ENCODE measurements around the gene TCEA2. TPM values are rescaled to one million over a fixed set of nuclear protein-coding genes. Genes with fewer than 3 reads are reported as not detected.
A peak's percentile ranks its signal among the peaks of the same experiment; 100 is the strongest.

The TCEA2 gene
- total and polyA plus RNA-seq, 9 of the 15 experiments (the other 6 are each of a cell fraction or from before 2014, with no cell fraction given), result 1.4 to 28.7 (median 5.4) TPM

DNA sequence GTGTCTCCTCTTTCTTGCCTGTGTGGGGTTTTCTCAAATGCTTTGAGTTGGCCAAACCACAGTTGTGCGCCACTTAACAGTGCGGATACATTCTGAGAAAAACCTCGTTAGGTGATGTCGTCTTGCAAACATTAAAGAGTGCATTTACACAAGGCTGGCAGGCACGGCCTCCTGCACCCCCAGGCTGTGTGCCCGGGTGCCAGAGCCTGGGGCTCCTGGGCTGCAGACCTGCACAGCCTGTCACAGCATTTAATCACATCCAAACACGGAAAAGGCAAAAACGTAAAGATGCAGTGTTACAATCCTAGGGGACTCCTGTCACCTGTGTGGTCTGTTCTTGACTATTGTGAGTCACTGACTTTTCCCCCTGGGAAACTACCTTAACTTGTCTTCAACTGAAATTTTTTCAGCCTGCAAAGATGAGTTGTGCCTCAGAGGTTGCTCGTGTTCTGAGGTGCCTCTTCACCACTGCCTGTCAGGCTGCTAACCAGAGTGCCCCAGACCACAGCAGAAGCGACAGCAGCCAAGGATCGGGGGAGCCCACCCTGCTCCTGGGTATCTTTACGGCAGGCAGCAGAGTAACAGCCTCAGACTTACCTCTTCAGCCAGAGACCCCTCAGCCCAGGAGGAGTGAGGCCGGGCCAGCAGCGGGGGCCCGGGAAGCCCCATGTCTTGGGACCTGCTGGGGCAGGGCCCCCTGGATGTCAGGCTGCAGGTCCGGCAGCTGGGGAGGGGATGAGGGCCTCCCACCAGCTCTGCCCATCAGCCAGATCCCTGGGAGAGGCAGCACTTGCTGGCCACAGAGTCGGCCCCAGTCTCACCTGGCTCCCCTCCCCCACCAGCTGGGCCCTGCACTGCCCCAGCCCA, 27.7 kb upstream of the TCEA2 start:
- Histone ChIP-seq H2AFZ (ENCODE audit: low read depth, low read length) (no peak overlapping the region), H3K4me3 (no peak overlapping the region), H4K20me1 (replicated peaks; ENCODE audit: control insufficient read depth, insufficient read depth, low read length) (no peaks in the 10 kb centered on the region), H3K36me3 (ENCODE audit: control insufficient read depth, insufficient read depth, low read length) (peaks cover 45% of the 10 kb centered on the region; the same call in 2 of the 3 replicates), H3K4me1 (replicated peaks in 1 of 2; ENCODE audit: control insufficient read depth in 2 of 2, insufficient read depth in 2 of 2, low read length in 2 of 2) (peaks cover 25 to 65% of the 10 kb centered on the region in 2 experiments), H3K4me2 (ENCODE audit: insufficient read depth, low read length) (no peak overlapping the region), H3K27ac (ENCODE audit: extremely low read depth, low read depth, low read length) (no peak overlapping the region), H3K9me1 (ENCODE audit: control insufficient read depth, insufficient read depth, low read length) (peaks cover 3% of the 10 kb centered on the region), H3K9me3 (replicated peaks; ENCODE audit: control insufficient read depth, insufficient read depth, low read depth, low read length) (no peaks in the 10 kb centered on the region), H3K27me3 (ENCODE audit: control insufficient read depth in 2 of 2, insufficient read depth in 2 of 2, low read length in 2 of 2) (no peaks in the 10 kb centered on the region), H3K79me2 (ENCODE audit: control insufficient read depth, insufficient read depth, low read length) (no peaks in the 10 kb centered on the region), H3K9ac (ENCODE audit: insufficient read depth in 1 of 2, low read depth in 2 of 2, low read length in 2 of 2) (peak overlapping the region in 1 of 2 experiments; percentile 87; a peak in 2 of 4 replicates)
- ATAC-seq (no peak), FAIRE-seq (peak; percentile 32), DNase-seq (ENCODE audit: extremely low read depth in 1 of 4, low spot score in 3 of 4) (no peak)
- WGBS (ENCODE audit: insufficient coverage, low coverage, missing lambda C conversion rate), result 83% methylated on average over 11 of the region's 17 CpGs
- TF ChIP-seq NFIX (CRISPR knock-in tag; IDR thresholded peaks at IDR 0.05; ENCODE audit: low read depth) (no peak), COPS2 (conservative IDR thresholded peaks at IDR 0.05) (no peak), MTA3 (IDR thresholded peaks at IDR 0.05; ENCODE audit: borderline replicate concordance) (no peak), ZNF212 (CRISPR knock-in tag; IDR thresholded peaks at IDR 0.05) (no peak)
- TF ChIP-seq, protein P1, sequence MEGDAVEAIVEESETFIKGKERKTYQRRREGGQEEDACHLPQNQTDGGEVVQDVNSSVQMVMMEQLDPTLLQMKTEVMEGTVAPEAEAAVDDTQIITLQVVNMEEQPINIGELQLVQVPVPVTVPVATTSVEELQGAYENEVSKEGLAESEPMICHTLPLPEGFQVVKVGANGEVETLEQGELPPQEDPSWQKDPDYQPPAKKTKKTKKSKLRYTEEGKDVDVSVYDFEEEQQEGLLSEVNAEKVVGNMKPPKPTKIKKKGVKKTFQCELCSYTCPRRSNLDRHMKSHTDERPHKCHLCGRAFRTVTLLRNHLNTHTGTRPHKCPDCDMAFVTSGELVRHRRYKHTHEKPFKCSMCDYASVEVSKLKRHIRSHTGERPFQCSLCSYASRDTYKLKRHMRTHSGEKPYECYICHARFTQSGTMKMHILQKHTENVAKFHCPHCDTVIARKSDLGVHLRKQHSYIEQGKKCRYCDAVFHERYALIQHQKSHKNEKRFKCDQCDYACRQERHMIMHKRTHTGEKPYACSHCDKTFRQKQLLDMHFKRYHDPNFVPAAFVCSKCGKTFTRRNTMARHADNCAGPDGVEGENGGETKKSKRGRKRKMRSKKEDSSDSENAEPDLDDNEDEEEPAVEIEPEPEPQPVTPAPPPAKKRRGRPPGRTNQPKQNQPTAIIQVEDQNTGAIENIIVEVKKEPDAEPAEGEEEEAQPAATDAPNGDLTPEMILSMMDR (IDR thresholded peaks at IDR 0.05 in 2 of 3, conservative IDR thresholded peaks at IDR 0.05 in 1 of 3; ENCODE audit: insufficient read depth in 2 of 3, low read depth in 1 of 3, low read length in 3 of 3), result no peak
- no TSS peak for BruUV-seq (replicated peaks)
- intact Hi-C loops (cut with micrococcal nuclease) (loop anchor here (5.0 kb wide), 2 partner anchors 87 to 498 kb away; partner anchors contain the start of gene PTK6), in situ Hi-C loops (cut with MboI) (no loop called here)
- POLR2A ChIA-PET, result interaction anchor here (0.7 kb wide), 1 partner anchor 12 kb away, joined by 3 read pairs; no protein-coding TSS in a partner anchor
- CTCF ChIA-PET (ENCODE audit: low intra/inter-chr PET ratio), result no interaction called here
